Activated gamma-delta T cell treated with anti-CD3 and anti-CD28 coated beads, Interleukin-2, amount 50 U/mL, for 16 hours (primary cell): ENCODE results near the gene TF.

Source experiments
- DNase-seq: peaks from one replicate; pipeline ENCODE4 v3.0.0-alpha.2; 2020; ENCODE audit warnings: low read depth

TF gene

DNA sequence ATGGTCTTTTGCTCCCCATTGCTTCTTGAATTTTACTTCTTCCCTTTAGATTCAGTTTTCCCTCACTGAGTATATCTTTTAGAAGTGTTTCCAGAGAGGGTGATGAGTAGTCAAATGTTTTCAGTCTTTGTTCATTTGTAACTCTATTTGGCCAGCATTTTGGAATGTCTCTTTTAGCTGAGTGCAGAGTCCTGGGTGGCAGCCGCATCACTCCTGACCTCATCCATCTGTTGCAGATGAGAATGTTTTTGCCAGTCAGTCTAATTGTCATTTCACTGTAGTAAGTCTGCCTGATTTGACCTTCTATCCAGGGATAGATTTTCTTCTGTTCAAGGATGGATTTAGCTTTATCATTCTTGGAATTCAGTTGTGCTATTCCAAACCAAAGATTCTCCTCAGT, 66.7 kb downstream of the TF start:
- DNase-seq = no peak

DNA sequence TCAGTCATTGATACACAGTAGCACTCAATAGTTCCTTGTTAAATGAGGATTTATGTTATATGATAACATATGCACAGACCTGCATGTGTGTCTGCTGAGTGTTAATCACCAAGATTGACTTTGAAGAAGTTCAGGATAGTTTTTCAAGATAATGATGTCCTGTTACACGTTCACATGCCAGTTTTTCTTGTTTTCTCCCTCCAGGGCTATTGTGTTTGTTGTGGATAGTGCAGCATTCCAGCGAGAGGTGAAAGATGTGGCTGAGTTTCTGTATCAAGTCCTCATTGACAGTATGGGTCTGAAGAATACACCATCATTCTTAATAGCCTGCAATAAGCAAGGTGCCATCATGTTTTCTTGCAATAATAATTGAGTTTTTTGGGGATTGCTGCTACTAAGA, 69.2 kb downstream of the TF start:
- no peak for DNase-seq

DNA sequence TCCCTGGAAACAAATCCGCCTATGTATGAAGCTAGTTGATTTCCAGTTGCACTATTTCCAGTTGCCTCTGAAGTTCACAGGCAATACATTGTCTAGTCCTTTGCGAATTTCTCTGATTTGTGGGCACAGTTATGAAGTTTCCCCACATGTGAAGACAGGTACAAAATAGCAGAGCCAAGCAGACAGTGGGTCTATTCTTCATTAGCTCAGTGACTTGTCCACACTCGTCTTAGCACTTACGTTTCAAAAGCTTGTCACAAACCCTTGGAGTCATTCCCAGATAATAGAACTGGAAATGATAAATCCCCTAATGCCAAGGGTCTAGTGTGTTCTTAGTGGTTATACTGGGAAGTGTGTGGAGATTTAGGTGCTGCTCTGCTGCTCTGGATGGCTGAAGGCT, 73.9 kb downstream of the TF start:
- DNase-seq = no peak

DNA sequence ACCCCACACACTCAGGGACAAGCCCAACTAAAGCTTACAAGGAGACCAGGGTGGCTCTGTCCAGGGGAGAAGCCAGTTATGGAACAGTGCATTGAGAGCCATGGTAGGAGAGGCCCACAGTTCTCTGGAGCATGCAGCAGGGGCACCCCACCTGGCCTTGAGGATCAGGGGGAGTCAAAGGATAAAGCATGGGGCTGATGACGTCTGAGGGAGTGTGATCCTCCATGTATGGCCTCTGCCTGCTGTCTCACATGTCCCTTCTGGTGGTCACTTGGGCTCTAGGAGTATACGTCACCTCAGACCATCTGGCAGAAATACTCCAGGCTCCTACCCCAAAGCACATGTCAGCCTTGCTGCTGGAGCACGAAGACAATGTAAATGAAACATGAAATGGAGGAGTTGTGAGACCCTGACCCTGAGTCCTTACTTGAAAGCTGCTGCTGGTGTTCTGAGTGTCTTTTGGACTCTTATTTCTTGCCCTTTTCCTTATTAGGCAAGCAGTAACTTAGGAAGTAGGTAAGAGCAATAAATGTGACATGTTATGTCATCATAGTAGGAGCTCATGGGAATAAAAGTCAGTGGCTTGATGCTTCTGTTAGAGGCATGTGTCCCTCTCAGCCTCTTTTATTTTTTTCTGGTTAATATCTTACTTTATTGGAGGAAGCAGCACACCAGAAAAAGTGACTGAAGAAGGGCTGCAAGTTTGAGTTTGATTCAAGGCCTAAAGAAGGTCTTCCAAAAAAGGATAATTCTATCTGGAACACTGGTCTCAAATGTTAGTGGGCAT, 74.9 kb downstream of the TF start:
- no peak for DNase-seq

DNA sequence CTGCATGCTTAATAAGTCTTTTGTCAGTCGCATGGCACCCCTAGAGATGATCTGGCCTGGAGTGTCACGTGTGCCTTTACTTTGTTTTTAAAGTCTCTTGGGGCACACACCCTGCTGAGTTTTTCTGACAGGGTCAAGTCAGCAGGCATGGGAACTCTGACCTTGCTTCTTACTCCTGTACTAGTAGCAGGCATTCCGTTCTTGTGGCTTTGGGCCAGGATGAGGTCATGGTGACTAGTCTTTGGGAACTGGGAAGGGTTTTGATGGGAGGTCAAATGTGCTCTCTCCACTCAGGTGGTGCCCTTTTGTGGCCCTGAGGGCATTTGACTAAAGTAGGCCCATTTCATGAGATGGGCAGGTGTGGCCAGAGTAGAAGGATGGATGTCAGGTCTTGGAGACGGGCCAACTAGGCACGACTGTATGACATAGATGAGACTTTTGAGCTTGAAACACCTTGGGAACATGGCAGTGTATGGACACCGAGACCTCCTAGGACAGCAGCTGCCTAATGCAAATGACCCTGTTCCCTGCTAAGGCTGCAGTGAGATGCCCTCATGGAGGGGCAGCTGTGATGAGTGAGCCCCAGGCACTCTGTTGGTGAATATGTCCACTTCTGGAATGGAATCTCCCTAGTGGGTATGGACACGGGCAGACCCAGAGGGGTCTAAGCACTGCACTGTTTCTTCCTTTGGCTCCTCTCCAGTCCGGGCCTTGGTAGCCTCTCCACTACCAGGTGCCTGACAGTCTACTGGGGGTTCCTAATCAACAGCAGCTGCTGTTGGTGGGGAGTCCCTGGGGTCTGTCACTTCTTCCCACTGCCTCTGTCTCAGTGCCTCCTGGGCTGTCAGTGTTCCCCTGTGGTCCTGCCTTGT, 75.8 kb downstream of the TF start:
- DNase-seq = no peak

DNA sequence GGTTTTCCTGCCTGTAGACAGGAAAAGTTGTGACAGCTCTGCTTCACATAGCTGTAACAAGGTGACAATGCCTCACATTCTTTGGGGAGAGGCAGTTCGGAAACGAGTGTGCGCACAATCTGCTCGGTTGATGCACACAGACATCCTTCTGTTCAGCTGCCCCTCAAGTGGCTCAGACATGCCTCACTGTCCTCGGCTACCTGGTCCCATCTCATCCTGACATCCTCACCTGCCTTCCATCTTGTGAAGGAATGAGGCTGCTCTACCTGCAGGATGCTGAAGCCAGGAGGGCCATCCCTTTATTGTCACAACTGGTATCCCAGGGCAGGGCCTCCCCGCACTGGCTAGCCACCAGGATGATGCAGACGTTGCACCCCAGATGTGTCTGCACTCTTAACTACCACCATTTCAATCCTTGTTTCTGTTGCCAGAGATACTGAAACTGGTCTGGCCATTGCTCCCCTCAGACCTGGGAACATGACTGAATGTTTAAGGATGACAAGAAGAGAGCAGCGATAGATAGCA, 78.8 kb downstream of the TF start:
- DNase-seq = no peak

DNA sequence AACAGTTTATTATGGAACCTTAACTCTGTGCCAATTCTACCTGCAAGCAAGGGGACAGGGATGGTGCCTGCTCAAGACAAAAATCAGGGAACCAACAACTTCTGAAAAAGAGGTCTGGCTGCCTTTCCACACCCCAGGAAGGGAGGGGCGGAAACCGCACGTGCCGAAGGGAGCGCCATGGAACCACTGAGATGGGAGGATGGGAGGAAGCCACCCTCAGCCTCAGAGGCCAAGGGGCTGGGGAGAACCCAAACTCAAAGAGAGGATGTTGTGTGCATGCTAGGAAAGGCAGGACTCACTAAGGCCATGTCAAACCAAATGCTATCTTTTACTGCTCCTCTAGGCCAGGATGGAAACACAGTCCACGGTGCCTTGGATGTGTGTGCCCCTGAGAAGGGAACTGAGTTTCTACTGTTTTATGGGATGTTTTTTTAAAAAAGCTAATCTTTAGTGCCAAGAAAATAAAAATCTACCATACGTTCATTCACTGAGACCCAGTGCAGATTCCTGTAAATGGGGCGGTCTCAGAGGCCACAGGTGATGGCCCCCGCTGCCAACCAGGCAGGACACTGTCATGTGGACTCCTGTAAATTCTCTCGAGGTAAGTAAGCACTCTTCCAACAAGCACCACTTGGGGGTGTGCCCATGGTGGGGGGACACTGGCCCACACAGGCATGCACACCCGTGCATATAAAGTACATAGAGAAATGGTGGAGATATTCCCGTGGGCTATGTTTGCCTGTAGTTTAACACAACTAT, 80.0 kb downstream of the TF start:
- no peak for DNase-seq

DNA sequence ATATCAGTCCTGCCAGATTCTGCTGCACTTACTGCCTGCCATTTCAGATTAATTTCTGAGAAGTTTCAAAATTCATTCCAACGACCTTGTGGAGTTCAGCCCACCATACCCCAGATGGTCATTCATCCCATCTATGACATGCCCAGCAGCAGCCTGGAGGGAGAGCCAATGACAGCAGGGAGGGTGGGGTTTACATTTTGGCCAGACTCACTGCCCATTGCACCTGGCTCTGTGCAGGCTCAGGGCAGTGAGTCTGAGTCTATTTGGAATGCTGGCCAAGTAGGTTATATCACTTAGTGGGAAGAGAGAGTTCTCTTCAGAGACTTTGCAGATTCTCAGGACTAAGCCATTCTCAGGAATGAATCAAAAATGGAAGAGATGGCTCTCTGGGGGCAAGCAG, 80.9 kb downstream of the TF start:
- DNase-seq = no peak

DNA sequence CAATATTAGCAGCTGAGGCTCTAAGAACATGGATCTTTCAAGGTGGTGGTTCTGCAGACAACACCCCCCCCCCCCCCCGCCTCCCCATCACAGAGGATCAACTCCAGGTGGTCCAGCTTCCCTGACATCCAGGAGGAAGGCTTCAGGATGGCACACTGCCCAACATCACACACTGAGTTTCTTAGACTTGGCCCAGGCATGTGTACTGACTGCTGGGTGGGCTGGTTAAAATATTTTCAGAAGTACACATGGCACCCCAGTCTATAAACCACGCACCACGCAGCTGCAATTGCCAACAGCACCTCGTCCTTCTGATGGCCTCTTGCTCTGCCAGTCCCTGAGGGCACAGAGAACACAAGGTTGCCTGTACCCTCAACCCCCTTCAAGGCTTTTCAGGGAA, 81.5 kb downstream of the TF start:
- no peak for DNase-seq

DNA sequence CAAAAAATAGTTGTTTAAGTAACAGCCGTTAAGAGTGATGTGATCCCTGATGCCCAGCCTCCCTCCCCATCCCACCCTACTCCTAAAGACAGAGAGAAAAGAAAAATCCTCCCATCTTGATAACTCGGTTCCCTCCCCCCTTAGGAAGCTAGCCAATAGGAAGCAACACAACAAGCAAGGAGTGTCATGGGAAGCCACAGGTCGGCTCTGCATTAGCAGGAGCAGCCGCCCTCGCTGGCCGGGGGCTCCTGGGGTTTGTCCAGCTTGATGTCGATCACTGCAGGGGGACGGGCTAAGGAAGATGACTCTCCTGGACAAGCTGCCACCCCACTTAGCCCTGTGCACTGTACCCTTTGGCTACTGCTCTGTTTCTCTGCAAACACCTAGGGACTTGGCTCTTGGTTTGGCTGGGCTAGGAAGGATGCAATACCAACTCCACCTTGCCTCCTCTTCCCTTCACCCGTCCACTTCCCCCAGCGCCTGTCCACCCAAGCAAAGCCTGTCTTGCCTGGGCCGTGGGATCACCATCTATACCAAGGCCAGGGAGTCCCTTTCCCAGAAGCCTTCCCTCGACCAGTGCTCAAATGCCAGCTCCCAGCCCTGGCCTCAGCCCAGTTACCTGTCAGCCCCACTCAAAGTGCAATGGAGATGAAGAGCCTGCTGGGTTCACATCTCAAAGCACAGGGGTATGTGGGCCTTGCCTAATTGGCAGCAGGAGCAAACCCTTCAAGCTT, 82.5 kb downstream of the TF start:
- DNase-seq = no peak

DNA sequence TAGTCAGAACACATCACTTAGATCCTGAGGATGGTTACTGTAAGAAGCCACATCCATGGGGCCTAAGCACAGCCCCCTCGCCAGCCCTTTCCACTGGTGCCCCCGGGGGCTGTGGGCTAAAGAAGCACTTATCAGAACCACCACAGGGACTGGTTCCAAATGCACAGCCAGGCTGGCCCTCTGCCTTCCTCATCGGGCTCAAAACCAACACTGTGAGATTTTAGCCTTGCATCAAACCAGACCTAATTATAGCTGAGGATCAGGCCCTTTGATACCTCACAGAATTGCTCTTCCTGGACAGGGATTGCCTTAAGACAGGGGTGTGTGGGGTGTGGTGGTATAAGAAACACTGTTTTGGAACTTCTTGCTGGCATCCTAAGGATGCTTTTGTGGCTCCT, 83.1 kb downstream of the TF start:
- no peak for DNase-seq

DNA sequence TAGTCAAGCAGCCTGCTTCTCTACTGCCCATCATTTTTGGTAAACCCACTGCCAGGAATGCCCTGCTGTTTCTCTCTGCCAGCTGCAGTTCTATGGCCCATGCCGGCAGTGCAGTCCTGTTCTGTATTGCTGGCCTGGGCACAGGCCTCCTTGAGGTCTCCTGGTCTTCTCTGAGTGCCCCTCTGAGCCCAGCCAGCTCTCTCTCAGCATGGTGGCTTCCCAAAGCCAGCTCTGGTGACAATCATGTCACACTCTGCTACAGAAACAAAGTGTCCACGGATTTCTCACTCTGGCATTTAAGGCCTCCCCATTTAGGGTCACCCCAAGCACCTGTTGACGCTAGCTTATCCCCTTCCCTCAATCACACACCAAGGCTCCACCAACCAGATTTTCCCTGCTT, 83.9 kb downstream of the TF start:
- DNase-seq = no peak

DNA sequence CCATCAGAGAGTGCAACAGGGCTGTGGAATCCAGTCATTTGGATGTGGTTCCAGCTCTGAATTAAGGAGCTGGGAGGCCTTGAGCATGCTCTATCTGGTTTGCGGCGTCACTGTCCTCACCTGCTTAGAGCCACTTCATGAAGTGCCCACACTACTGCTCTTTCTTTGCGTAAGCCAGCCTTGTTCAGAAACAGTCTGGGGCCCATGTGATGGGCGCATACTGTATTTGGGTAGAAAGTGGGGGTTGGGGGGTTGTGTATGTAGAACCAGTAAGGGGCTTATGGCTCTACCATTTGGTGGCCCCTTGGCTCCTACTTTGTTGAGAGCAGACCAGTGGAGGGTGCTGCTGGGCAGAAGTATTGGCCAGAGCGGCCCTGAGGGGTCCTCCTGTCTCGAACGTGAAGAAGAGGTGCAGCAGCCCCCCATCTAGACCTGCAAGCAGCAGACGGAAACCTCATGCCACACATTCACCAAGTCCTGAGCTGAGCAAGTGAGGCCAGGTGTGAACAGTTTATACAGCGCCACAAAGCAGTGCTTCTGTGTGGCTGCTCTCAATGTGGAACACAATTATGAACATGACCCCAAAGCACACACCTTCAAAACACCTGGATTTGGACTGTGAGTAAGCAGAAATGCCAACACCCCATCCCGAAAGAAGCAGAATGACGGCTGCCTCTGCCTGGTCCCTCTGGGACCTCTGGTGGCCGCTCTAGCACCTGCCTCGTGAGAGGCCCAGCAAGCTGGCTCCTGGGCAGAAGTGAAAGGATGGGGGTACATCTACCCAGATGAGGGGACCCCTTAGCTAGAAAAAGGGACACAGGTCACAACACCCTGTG, 86.0 kb downstream of the TF start:
- DNase-seq = no peak

DNA sequence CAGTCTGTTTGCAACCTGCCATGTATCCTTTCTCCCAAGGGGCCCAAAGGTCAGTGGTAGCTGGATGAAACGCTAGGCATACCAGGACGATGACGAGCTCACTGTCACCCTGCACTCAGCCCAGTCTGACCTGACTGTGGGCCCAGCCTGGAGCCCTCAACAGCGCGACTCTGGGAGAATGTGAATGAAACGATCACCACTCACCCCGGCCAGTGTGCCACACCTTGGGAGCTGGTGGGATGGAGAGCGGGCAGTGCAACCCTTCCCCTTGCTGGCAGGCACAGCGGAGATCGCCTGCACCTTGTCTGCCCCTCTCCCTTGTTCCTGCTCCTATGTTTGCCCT, 86.6 kb downstream of the TF start:
- DNase-seq = no peak

DNA sequence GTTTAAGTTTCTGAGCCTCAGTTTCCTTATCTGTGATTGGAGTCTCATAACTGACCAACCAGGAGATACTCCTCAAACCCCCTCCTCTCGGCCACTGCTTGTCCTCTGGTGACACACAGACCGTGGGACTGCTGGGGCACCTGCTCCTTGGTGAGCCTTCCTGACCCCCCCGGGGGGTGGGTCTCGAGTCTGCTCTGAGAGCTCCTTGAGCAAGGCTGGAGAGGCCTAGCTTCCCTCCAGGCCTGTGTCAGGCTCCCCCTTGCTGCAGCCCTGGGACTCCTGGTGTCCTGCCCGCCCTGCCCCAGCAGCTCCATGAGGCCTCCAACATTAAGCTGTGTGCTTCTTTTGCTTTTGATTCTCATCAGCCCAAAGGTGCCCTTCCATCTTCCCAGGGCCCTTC, 87.1 kb downstream of the TF start:
- DNase-seq = no peak

DNA sequence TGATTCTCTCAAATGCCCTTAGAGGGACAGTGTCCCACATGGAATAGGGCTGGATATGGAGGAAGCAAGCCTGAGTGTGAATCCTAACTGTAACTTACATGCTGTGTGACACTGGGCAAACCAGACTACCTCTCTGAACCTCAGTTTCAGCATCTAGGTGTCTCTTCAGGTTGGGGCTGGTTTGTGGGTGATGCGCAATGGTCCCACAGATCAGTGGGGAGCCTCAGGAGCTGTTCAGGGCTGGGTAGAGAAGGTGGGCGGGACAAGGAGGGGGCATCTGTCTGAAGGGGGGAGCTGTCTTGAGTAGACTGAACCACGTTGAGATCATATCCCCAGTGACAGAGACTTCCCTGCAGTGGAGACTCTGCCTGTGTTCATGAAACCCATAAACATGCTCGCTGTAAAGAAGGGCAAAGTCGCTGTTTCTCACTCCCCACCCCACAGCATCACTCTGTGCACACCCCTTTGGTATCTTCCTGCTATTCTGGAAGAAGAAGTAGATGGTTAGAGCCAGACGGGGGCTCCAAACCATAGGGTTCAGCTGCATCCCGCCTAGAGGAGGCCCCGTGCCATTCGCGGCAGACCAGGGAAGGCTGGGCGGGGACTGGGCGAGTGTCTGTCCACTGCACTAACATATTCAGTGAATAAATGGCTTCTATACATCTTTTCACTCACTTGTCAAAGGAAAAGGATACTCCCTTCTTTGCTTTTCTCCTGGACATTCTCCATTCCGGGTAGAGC, 87.9 kb downstream of the TF start:
- DNase-seq = no peak

DNA sequence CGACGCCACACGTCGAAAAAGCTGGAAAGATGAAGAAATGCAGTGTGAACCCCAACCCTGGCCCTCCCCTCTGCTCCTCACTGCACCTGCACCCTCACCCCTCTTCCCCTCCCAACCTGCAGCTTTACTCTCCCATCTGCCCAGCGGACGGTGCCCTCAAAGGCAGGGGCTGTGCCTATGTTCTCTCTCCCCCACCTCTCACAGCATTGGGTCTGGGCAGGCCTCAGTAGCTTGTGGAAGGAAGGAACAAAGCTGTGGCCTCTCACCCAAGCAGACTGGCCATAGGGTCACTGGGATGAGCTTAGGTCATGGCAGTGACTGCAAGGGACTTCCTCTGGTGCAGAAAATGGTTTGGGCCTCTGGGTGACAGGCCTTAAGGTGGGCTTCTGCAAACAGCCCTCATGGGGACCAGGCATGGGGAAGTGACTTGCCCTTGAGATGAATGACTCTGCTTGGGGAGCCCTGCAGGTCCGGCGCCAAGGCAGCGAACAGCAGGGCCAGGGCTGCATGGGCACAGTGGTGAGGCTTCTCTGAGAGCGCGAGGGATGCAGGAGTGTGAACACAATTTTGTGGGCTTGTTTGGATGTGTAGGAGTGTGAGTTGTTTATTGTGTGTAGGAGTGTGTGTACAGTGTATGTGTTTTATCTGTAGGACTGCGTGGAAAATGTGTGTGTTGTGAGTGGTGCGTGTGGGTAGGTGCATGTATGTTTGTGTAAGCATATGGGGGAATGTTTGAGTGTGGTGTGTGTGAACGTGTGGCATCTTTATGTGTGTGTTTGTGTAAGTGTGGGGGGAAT, 88.6 kb downstream of the TF start:
- DNase-seq = no peak

DNA sequence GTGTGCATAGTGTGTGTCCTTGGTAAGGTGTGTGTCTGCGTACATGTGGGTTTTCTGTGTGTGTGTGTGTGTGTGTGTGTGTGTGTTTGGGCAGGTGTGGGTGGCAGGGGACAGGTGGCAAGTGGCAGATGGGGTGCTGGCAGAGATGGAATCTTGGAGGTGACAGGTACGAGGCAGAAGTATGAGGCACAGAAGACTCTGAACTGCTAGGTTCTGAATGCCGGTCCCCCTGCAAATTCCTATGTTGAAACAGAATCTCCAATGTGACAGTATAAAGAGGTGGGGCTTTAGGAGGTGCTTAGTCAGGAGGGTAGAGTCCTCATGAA, 89.2 kb downstream of the TF start:
- DNase-seq = no peak

DNA sequence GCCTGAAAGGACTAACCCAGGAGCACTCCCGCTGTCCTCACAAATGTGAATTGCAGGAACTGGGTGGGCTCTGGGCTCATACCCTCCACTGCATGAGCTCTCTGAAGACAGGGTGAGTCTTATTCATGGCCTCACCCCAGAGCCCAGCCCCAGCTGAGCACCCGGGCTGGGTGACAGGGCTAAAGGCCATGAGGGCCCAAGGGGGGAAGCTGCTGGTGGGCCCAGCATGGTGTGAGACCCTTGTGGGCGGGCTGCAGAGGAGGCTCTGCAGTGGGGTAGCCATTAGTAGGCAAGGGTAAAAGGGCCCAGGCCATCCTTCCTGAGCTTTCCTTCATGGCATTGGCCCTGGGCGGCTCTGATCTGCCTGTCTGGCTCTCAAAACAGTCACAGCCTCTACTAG, 89.8 kb downstream of the TF start:
- DNase-seq = no peak
